ENCODE results near the gene KIF2B.
"Not testable (repeated sequence)": the region's sequence is repeated elsewhere in the genome, so short reads cannot be mapped to it uniquely, and the experiment has no call there.

The KIF2B gene

DNA sequence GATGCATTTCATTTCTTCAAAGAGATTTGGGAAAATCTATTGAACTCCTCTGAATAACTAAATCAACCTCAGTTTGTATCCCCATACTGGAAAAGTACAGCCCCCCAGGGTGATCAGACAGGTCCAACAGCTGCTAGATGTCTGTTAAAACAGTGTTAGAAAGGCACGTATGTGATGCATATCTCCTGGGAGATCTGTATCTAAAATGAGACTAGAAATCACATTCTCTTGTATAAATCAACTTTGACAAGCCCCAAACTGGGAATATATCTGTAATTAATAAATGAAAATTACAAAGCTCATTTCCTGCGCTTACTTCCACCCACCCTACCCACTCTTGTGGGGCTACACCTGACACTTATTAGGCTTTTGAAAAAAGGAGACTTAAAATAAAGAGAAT, 3.8 kb upstream of the KIF2B start:
- H3K4me3 ChIP-seq (ENCODE audit: low read depth, low read length) = no peak overlapping the region
- TF ChIP-seq, protein P1, sequence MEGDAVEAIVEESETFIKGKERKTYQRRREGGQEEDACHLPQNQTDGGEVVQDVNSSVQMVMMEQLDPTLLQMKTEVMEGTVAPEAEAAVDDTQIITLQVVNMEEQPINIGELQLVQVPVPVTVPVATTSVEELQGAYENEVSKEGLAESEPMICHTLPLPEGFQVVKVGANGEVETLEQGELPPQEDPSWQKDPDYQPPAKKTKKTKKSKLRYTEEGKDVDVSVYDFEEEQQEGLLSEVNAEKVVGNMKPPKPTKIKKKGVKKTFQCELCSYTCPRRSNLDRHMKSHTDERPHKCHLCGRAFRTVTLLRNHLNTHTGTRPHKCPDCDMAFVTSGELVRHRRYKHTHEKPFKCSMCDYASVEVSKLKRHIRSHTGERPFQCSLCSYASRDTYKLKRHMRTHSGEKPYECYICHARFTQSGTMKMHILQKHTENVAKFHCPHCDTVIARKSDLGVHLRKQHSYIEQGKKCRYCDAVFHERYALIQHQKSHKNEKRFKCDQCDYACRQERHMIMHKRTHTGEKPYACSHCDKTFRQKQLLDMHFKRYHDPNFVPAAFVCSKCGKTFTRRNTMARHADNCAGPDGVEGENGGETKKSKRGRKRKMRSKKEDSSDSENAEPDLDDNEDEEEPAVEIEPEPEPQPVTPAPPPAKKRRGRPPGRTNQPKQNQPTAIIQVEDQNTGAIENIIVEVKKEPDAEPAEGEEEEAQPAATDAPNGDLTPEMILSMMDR (IDR thresholded peaks at IDR 0.05; ENCODE audit: low read depth, low read length, missing control alignments) = no peak
- H3K27ac ChIP-seq = no peak overlapping the region
- in situ Hi-C loops (cut with HindIII; ENCODE audit: low pct_ligation_motif_present, low sequenced_read_pairs) = no loop called here
- no peaks in the 10 kb centered on the region for H3K36me3 ChIP-seq (replicated peaks)
- no peak for DNase-seq
- H3K27me3 ChIP-seq (replicated peaks) = no peaks in the 10 kb centered on the region

DNA sequence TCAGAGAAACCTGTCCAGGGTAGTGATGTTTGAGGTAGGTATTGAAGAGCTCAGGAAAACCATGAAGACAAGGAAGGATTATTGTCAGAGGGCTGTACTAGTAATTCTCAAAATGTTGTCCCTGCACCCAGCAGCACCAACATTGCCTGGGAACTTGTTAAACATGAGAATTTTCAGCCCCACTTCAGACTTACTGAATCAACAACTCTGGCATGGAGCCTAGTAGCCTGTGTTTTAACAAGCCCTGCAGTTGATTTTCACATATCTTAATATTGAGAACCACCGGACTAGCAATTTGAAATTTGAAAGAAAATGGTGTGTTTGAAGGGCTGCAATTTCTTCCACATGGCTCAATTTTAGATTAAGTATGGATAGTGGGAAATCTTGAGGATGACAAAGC, 2.8 kb upstream of the KIF2B start:
- TF ChIP-seq, protein P1 (IDR thresholded peaks at IDR 0.05; ENCODE audit: low read depth, low read length, missing control alignments) = no peak
- H3K4me3 ChIP-seq (ENCODE audit: low read depth, low read length) = no peak overlapping the region
- H3K27ac ChIP-seq = no peak overlapping the region
- in situ Hi-C loops (cut with HindIII; ENCODE audit: low pct_ligation_motif_present, low sequenced_read_pairs) = no loop called here
- H3K36me3 ChIP-seq (replicated peaks) = no peaks in the 10 kb centered on the region
- no peak for DNase-seq
- no peaks in the 10 kb centered on the region for H3K27me3 ChIP-seq (replicated peaks)

DNA sequence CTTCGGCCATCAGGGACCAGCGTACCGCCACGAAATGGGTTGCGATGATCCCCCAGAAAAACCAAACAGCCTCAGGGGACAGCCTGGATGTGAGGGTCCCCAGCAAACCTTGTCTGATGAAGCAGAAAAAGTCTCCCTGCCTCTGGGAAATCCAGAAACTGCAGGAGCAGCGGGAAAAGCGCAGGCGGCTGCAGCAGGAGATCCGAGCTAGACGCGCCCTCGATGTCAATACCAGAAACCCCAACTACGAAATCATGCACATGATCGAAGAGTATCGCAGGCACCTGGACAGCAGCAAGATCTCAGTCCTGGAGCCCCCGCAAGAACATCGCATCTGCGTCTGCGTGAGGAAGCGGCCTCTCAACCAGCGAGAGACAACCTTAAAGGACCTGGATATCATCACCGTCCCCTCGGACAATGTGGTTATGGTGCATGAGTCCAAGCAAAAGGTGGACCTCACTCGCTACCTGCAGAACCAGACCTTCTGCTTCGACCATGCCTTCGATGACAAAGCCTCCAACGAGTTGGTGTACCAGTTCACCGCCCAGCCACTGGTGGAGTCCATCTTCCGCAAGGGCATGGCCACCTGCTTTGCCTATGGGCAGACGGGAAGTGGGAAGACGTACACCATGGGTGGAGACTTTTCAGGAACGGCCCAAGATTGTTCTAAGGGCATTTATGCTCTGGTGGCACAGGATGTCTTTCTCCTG, 769 bp downstream of the KIF2B start:
- in situ Hi-C loops (cut with HindIII; ENCODE audit: low pct_ligation_motif_present, low sequenced_read_pairs) = no loop called here
- TF ChIP-seq, protein P1 (IDR thresholded peaks at IDR 0.05; ENCODE audit: low read depth, low read length, missing control alignments) = no peak
- H3K27ac ChIP-seq = no peak overlapping the region
- H3K4me3 ChIP-seq (ENCODE audit: low read depth, low read length) = no peak overlapping the region
- H3K27me3 ChIP-seq (replicated peaks) = no peaks in the 10 kb centered on the region
- DNase-seq = no peak
- H3K36me3 ChIP-seq (replicated peaks) = no peaks in the 10 kb centered on the region

DNA sequence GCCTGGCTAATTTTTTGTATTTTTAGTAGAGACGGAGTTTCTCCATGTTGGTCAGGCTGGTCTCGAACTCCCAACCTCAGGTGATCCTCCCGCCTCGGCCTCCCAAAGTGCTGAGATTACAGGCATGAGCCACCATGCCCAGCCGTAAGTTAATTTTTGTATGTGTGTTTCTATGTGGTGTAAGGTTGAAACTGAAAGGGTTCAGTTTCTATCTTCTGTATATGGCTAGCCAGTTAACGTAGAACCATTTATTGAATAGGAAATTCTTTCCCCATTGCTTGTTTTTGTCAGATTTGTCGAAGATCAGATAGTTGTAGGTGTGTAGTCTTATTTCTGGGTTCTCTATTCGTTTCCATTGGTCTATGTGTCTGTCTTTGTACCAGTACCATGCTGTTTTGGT, 12.0 kb downstream of the KIF2B start:
- DNase-seq; H3K4me3 ChIP-seq (ENCODE audit: low read depth, low read length); H3K36me3 ChIP-seq (replicated peaks); H3K27me3 ChIP-seq (replicated peaks); H3K27ac ChIP-seq; in situ Hi-C loops (cut with HindIII; ENCODE audit: low pct_ligation_motif_present, low sequenced_read_pairs): not testable (repeated sequence)

DNA sequence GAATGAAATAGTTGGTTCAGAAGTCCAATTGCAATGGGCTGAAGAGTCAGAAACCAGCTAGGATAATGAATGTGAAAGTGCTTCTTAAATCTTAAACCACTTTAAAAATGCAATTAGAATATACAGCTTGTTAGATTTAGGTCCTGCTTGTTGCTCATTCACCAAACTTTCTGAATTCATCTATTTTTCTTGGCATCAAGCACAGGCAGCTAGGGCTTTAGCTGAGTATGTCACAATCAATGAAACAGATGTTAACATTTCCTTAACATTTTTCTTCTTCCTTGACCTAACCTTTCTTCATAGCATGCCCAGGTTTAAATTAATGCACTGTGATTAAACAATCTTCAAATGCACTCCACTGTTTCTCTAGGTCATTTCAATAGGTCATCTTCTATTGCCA, 14.4 kb downstream of the KIF2B start:
- in situ Hi-C loops (cut with HindIII; ENCODE audit: low pct_ligation_motif_present, low sequenced_read_pairs) = no loop called here
- no peak for DNase-seq

DNA sequence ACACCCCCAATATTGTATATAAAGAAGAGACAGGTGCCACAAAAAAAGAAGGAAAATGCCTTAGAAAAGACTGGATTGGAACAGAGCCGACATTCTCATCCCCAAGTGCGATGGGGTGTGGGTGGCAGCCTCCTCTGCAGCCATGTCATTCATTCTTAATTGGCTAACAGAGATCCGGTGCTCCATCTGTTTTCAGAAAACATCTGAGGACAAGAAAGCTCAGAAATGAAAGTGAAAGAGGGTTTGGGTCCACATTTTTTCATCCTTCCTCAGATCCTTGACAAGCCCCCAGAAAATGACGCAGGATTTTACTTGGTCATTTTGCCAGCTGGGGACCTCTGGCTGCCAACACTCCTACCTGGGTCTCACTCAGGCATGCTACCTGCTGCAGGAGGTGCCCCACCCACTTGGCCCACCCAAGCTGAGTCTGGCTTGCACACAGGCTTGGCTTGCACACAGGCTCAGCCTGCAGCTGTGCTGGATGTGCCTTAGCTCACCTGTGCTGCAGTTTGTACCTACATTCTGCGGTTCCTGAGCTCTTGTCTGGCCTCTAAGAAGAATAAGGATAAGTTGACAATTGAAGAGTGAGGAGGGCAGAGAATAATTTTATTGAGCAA, 21.9 kb downstream of the KIF2B start:
- TF ChIP-seq, protein P1 (IDR thresholded peaks at IDR 0.05; ENCODE audit: low read depth, low read length, missing control alignments) = no peak
- no peak for DNase-seq
- H3K4me3 ChIP-seq (ENCODE audit: low read depth, low read length) = no peak overlapping the region
- in situ Hi-C loops (cut with HindIII; ENCODE audit: low pct_ligation_motif_present, low sequenced_read_pairs) = no loop called here
- H3K27ac ChIP-seq = no peak overlapping the region
- H3K36me3 ChIP-seq (replicated peaks) = no peaks in the 10 kb centered on the region
- H3K27me3 ChIP-seq (replicated peaks) = no peaks in the 10 kb centered on the region

More for the DNA sequence above, 14.4 kb downstream of the KIF2B start:
- H3K4me3 ChIP-seq (ENCODE audit: low read depth, low read length) = no peak overlapping the region
- TF ChIP-seq, protein P1 (IDR thresholded peaks at IDR 0.05; ENCODE audit: low read depth, low read length, missing control alignments) = no peak
- no peaks in the 10 kb centered on the region for H3K36me3 ChIP-seq (replicated peaks)
- H3K27ac ChIP-seq = no peak overlapping the region
- no peaks in the 10 kb centered on the region for H3K27me3 ChIP-seq (replicated peaks)

DNA sequence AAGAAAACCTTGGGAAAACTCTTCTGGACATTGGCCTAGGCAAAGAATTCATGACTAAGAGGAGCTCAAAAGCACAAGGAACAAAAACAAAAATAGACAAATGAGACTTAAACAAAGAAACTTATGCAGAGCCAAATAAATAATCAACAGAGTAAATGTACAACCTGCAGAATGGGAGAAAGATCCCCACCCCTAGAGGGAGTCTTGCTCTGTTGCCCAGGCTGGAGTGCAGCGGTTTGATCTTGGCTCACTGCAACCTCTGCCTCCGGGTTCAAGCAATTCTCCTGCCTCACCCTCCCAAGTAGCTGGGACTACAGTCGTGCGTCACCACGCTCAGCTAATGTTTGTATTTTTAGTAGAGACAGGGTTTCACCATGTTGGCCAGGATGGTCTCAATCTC, 48.4 kb downstream of the KIF2B start:
- H3K36me3 ChIP-seq (replicated peaks); DNase-seq: not testable (repeated sequence)

More for the DNA sequence above, 48.4 kb downstream of the KIF2B start:
- H3K4me3 ChIP-seq (ENCODE audit: low read depth, low read length); in situ Hi-C loops (cut with HindIII; ENCODE audit: low pct_ligation_motif_present, low sequenced_read_pairs); H3K27me3 ChIP-seq (replicated peaks); H3K27ac ChIP-seq: not testable (repeated sequence)

All from brain microvascular endothelial cell (primary cell).